IPS DF 19.7 (cell line): ENCODE results near the gene RHAG.
"Not testable (repeated sequence)": the region's sequence is repeated elsewhere in the genome, so short reads cannot be mapped to it uniquely, and the experiment has no call there.

Source experiments
- DNase-seq: peaks from one replicate; pipeline ENCODE4 v3.0.0-alpha.2; 2013; ENCODE audit warnings: low read depth, low spot score

Gene RHAG

GRCh38 chr6:49635978-49636712 is 494 bp downstream of the RHAG start:
- DNase-seq, result no peak

GRCh38 chr6:49635480-49635879 is 1.2 kb downstream of the RHAG start:
- no peak for DNase-seq

DNA sequence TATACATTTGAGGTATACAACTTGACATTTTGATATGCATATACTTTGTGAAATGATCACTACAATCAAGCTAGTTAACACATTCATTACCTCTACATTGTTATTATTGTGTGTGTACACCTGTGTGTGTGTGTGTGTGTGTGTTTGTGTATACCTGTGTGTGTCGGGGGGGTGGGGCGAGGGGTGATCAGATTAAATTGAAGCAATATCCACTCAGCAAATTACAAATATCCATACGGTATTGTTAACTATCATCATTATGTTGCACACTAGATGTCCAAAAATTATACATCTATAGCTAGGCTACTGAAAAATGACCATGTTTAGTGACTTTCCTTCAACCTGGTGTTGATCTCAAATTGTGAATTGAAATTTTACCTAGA is 1.8 kb downstream of the RHAG start:
- DNase-seq, result no peak

DNA sequence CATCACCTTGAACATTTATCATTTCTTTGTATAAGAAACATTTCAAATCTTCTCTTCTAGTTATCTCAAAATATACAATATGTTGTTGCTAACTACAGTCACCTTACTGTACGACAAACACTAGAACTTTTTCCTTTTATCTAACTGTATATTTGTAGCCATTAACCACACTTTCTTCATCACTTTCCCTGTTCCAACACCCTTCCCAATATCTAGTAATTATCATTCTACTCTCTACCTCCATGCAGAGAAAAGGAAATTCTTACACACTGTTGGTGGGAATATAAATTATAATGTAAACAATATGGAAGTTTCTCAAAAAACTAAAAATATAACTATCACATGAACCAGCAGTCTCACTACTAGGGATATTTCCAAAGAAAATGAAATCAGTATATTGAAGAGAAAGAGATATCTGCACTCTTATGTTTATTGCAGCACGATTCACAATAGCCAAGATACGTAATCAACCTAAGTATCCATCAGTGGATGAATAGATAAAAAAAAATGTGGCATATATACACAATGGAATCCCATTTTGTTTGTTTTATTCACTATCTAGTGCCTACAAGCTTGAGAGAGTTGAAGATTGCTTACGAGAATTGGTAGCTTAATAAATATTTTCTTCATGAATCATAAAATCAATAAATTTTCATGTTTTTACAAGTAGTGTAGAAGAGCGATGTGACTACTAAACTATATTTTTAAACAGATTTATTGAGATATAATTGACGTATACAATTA is 2.4 kb downstream of the RHAG start:
- no peak for DNase-seq

DNA sequence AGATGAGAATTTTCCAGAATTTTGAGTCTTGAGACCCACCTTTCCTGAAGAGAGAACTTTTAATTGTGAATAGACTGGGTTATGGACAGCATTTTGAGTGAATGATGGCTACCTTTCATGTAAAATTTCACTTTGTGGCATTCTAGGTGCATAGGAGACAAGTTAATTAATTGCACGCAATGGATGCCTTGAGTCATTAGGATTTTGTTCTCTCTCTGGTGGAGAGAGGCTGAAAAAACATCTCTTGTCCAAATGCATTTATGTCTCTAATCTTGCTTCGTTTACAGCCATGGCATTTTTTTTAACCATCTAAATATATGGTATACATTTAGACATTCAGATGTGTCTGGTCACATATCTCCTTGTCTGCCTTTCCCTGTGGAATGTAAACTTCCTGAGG is 3.1 kb downstream of the RHAG start:
- no peak for DNase-seq

- no peak for DNase-seq
Measured at GRCh38 chr6:49632727-49633126, 3.9 kb downstream of the RHAG start.

- DNase-seq, result not testable (repeated sequence)
Measured at GRCh38 chr6:49629485-49630088, 7.1 kb downstream of the RHAG start.

GRCh38 chr6:49626811-49627210 is 9.8 kb downstream of the RHAG start:
- DNase-seq, result no peak

- DNase-seq, result no peak
Measured at GRCh38 chr6:49618257-49618656, 18.4 kb downstream of the RHAG start.

GRCh38 chr6:49614144-49614543 is 22.5 kb downstream of the RHAG start:
- DNase-seq, result not testable (repeated sequence)

DNA sequence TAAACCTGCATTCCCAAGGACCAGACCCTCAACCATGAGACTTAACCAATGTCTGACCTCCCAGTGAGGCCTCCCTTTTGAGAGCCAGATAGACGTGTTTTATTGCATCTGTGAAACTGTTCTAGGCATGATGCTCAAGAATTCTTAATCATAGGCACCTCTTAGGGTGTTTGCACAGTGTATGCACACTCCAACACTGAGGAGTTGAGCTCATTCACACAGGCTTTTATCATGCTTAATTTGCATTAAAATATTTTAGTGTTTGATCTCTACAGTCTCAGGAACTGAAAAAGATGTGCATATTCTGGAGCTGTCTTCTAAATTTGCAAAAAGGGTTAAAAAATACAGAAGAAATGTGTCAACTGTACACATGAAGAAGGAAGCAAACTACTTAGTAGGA is 27.4 kb downstream of the RHAG start:
- no peak for DNase-seq

- not testable (repeated sequence) for DNase-seq
Measured at GRCh38 chr6:49608275-49608674, 28.4 kb downstream of the RHAG start.

DNA sequence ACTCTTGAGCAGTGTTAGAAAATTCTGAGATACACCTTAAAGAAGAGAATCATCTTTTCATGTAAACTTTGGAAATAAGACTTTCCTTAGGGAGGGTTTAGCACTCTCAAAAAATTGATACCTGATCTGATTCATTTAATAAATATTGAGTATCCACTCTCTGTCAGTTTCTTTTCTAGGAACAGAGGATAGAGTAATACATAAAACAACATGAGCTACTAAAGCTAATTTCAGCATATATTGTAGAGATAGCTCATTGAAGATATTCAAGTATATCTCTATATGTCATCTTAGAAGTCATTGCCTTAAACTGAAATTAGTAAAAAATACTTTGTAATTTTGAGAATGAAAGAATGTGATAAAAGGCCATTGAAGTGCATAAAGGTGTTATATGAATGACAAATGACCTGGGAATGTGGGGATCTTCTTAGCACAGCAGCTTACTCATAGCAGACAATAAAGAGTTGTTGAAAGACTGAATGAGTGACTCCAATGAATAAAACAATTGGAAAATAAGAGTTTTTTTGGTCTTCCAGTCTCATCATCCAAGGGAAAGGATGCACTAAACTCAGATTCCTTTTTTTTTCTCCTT is 29.2 kb downstream of the RHAG start:
- peak; percentile 42 for DNase-seq

- DNase-seq, result peak; percentile 33
Measured at GRCh38 chr6:49606721-49607390, 29.8 kb downstream of the RHAG start.

GRCh38 chr6:49604080-49604479 is 32.6 kb downstream of the RHAG start:
- DNase-seq, result not testable (repeated sequence)

- DNase-seq, result not testable (repeated sequence)
Measured at GRCh38 chr6:49587262-49587661, 49.4 kb downstream of the RHAG start.

GRCh38 chr6:49582529-49582928 is 54.1 kb downstream of the RHAG start:
- no peak for DNase-seq

DNA sequence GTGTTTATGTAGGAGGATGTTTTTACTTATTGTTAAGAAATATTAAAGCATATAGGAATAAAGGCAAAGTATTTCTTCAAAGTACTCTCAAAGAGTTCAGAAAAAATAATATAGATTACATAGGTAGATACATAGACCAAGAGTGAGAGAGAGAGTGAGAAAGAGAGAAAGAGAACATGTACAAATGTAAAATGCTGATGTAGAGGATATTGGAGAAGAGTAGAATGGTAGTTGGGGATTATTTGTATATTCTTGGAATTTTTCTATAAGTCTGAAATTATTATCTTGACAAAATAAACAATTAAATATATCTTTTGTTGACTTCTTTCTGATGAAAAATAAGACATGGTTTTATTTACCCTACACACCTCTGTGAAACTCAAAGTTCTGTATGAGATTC is 57.0 kb downstream of the RHAG start:
- DNase-seq, result no peak

- no peak for DNase-seq
Measured at GRCh38 chr6:49576618-49577017, 60.0 kb downstream of the RHAG start.

GRCh38 chr6:49570474-49571079 is 66.1 kb downstream of the RHAG start:
- DNase-seq, result no peak

DNA sequence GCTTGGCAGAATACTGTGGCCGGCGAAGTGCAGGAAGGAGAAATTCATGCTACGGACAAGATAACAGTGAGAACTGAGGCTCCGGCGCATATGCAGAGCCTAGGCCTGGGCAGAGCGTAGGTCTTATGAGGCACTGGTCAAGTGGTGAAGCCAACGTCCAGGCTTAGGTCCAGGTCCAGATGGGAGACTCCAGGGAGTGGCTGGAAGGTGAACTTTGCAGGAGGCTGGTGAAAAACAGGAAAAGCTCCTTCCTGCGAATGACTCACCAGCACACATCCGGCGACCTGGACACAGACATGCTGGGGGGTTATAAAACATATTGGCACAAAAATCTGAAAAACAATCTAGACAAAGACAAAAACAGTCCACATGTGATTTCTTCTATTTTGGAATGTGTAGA is 70.8 kb downstream of the RHAG start:
- DNase-seq, result no peak
